HuH-7 (cell line): ENCODE results near the gene FGF12.

ENCODE experiments used
- DNase-seq: peaks from one replicate; pipeline ENCODE4 v3.0.0; 2011; ENCODE audit warnings: low spot score

Gene FGF12

DNA sequence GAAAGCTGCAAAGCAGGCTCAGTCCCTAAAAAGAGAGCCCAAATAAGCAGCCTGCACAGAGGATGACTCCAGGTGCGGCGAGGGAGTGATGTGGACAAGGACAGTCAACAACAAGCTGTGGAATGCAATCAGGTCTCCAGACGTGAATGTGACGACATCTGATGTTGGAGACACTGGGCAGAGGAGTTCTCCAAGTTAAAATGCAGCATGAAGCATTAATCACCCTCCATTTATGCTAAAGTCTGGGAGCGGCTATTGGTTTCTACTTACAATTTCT is 316.7 kb downstream of the FGF12 start:
- no peak for DNase-seq

DNA sequence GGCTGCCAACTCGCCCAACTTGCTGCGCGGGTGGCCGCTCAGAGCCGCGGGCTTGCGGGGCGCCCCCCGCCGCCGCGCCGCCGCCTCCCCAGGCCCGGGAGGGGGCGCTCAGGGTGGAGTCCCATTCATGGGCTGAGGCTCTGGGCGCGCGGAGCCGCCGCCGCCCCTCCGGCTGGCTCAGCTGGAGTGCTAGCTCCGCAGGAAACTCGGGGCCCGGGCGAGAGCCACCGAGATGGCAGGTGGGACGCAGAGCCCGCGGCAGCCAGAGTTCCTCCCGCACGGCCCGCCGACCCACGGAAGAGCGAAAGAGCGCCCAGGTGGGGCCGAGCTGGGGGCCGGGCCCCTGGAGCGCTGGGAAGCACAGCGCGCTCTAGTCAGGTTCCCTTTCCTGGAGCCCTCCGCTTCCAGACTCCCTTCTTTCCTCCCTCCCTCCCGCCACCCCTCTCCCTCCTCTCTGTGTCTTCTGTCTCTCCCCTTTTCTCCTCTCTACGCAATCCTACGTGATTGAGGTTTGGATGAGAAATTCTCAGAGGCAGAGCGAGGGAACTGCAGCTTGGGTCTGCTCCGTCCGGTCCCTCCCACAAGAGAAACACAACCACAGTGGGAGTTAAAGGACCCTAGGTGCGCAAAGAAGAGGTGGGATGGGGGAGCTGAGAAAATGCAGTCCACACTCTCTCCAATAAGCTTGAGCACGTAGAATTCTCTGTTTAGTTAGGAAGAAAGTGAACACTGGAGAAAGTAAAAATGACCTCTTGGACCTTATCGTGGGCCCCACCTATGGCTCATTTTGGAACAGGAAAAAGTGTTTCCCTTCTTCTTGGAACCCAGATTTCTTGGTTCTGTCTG is 317.3 kb downstream of the FGF12 start:
- peak; percentile 59 for DNase-seq

DNA sequence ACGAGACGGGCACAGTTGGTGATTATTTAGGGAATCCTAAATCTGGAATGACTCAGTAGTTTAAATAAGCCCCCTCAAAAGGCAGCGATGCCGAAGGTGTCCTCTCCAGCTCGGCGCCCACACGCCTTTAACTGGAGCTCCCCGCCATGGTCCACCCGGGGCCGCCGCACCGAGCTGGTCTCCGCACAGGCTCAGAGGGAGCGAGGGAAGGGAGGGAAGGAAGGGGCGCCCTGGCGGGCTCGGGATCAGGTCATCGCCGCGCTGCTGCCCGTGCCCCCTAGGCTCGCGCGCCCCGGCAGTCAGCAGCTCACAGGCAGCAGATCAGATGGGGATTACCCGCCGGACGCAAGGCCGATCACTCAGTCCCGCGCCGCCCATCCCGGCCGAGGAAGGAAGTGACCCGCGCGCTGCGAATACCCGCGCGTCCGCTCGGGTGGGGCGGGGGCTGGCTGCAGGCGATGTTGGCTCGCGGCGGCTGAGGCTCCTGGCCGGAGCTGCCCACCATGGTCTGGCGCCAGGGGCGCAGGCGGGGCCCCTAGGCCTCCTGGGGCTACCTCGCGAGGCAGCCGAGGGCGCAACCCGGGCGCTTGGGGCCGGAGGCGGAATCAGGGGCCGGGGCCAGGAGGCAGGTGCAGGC is 318.0 kb downstream of the FGF12 start:
- peak; percentile 70 for DNase-seq

DNA sequence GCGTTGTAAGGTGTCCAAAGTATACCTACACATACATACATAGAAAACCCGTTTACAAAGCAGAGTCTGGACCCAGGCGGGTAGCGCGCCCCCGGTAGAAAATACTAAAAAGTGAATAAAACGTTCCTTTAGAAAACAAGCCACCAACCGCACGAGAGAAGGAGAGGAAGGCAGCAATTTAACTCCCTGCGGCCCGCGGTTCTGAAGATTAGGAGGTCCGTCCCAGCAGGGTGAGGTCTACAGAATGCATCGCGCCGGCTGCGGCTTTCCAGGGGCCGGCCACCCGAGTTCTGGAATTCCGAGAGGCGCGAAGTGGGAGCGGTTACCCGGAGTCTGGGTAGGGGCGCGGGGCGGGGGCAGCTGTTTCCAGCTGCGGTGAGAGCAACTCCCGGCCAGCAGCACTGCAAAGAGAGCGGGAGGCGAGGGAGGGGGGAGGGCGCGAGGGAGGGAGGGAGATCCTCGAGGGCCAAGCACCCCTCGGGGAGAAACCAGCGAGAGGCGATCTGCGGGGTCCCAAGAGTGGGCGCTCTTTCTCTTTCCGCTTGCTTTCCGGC is 318.6 kb downstream of the FGF12 start:
- DNase-seq = peak; percentile 69

DNA sequence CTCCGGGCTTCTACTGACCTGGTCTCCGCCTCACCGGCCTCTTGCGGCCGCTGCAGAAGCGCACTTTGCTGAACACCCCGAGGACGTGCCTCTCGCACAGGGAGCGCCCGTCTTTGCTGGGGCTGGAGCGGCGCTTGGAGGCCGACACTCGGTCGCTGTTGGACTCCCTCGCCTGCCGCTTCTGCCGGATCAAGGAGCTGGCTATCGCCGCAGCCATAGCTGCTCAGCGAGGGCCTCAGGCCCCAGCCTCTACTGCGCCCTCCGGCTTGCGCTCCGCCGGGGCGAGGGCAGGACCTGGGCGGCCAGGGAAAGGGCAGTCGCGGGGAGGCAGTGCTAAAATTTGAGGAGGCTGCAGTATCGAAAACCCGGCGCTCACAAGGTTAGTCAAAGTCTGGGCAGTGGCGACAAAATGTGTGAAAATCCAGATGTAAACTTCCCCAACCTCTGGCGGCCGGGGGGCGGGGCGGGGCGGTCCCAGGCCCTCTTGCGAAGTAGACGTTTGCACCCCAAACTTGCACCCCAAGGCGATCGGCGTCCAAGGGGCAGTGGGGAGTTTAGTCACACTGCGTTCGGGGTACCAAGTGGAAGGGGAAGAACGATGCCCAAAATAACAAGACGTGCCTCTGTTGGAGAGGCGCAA is 319.2 kb downstream of the FGF12 start:
- DNase-seq = peak; percentile 33

DNA sequence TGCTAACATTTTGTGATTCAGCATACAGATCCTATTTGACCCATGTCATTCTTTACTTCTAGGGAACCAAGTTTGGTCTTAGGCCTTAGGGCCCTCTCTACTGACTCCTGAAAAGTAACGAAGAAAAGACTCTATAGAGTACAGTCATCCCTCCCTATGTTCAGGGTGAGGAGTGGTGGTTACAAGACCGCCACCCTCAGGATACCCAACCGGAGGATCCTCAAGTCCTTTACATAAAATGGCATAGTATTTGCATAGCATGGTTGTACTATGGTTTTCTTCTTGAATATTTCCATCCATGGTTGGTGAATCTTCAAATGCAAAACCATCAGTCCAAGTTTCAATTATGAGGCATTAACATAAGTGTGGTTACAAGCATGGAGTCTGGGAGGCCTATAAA is 327.6 kb downstream of the FGF12 start:
- no peak for DNase-seq

DNA sequence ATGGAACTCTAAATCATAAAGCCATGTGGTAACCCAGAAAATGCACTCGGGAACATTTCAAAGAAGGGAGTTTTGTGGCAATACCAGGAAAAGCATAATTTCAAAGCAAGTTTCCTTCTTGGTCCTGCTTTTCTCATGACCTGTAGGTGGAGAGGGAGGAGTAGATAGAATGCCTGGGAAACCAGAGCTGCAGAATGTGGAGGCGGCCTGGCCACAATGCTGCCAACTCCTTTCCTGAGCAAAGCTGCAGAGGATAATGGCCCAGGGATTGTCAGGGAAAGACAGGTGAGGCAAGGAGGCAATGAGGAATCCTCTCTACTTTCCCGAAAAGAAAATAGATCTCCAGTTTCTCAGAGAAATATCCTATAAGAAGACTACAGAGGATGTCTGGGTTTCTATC is 330.3 kb downstream of the FGF12 start:
- DNase-seq = no peak

DNA sequence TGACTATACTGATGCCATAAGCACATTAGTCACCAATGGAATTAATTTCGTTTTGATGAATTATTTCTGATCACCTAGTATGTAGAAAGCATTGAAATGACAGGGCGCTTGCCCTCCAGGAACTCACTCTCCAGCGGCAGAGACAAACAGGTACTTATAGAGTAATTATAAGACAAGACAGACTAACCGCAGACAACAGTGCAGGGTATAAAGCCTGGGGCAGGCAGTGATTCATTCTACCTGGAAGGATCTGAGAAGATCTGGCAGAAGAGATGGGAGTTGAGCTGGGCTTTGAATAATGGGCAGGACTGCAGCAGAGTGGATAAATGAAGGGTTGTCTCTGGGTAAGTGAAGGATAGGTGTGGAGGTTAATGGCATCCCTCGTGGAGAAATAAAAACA is 331.8 kb downstream of the FGF12 start:
- DNase-seq = no peak

DNA sequence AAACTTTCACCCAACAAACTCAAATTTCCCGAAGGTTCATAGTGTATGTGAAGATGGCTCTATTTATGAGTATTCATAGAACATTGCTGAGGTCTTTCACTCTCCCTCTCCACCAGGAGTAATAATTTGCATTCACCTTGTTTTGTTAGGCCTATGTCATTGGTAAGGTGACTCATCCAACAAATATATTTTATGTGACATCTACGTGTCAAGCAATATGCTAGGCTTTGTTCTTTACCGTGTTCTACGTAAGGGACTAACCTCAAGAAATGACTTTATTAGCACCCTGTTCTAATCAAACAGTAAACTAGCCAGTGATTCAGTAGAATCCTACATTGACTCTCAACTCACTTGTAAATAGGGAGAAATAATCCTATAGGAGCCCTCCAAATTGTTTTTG is 334.4 kb downstream of the FGF12 start:
- DNase-seq = no peak

DNA sequence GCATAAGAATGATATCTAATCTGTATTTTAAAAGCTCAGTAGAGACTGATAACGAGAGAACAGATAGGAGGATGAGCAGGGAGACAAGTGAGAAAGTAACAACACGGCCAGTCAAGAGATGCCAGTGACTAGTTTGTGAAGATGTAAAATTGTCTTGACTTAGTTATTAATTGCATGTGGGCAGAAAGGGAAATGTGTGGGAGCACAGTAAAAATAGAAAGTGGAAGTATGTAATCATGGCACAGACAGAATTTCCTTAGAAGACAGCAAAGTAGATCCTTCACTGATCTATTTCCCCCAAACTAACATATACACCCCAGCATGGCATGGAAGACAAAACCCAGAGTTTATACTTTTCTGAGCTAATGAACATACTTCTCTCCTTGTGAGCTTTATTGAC is 344.5 kb downstream of the FGF12 start:
- DNase-seq = no peak

DNA sequence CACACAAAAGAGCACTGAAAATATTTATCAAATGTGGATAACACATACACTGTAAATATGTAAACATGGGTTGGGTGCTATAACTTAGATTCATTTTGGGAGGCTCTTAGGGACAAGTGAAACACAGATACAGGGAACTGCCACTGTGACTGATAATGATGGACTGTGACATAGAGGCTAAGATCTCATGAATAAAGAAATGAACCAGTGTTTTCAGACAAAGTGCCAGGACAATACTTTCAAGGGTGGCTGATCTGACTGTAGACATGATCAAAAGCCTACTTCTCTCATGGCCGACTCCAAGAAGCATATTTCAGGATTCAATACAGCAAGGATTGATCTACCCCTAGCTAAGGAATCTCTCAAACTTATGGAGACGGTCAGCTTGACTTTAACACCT is 353.8 kb downstream of the FGF12 start:
- no peak for DNase-seq

DNA sequence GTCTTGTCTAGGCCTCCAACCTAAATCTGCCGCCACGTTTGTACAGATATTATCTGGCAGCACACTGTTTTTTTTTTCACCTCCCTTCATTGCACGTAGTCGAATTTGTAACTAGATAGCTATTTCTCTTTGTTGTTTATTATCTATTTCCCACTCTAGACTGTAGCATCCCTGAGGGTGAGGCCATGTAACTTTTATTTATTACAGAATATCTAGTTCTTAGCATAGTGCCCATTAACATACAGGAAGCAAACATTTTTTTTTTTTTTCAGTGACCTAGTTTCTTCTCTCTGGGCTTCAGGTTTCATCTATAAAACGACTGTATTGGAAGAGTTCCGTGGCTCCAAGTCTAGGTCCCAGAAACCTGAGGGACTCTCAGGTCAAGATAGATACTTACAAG is 354.3 kb downstream of the FGF12 start:
- DNase-seq = no peak

DNA sequence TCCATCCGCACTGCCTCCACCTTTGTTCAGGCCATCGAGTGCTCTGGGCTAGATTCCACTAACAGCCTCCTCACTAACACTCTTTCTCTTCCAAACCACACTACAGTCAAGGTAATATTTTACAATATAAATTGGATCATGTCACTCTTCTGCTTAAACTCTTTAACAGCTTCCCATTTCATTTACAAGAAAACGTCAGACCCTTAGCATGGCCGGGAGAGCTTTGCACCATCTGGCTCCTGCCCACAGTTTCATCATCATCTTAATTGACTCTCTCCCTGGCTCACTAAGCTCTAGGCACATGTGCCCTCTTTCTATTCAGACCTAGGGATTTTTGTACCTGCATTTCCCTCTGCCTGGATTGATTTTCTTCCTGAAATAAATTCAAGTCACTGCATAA is 354.7 kb downstream of the FGF12 start:
- no peak for DNase-seq

DNA sequence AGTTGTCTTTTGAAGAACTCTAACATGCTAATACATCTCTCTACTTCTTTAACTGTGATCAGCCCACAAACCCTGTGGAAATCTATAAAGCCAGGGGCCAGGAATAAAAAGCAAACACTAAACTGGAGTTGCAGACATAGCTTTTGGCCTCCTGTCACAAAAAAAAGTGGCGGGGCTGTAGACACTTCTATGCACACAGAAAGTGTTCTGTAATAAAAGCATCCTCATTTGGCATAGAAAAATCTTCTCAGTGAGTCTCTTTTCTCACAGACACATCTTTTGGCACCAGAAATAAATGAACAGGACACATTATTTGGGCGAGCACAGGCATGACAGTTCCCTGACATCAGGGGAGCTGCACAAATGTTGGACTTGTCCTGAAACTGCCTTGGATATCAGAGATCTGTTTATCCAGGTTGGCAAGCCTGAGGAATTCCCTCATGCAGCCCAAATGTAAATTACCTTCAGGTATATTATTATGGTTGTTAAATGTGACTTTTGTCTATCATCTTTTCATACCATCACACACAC is 355.4 kb downstream of the FGF12 start:
- no peak for DNase-seq

DNA sequence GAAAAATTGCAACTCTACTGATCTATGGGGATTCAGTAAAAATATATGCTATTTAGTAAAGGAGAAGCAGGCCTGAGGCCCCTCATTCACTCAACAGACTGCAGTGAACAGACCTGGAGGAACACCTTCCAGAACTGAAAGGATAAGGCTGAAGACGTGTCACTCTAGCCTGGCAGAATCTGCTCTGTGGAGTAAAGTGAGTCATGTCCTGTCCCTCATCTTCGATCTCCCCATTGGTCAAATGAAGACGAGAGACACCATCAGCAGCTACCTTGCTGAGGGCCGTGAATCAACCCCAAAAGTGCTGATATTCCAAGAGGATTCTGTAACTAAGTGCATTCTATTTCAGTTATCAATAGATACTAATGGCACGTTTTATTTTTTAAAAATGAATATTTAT is 359.7 kb downstream of the FGF12 start:
- no peak for DNase-seq

DNA sequence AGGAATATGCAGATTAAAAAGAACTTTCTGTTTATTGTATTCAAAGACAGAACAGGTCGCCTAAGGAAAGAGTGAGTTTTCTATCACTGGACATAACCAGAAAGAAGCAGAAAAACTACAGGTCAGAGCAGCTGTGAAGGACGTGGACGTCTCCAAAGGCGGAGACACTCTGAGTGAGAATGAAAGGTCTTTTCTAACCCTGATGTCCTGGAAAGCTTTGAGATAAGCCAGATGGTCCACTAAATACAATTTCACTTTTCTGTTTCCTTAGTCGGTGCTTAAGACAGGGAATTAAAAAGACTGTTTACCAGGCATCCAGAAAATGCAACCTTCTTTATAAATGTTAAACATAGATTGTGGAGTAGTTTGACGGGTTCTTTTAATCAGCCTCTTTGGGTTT is 360.4 kb downstream of the FGF12 start:
- DNase-seq = no peak

DNA sequence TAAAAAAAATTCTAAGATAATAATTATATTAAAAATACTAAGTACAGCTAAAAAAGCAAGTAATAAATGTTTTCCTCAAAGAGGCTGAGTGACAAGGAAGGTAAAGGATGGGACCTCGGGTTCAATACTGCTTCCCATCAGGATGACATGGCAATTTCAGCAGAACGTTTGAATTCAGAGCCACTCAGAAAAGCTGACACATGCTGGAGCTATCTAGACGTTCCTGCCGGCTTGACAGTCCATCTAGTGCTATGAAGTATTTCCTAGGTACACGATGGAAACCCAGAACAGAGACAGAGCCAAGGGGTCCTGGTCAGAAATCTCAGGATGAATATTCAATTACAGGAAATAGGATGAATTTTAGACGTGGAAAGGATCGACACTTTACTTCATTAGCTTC is 361.8 kb downstream of the FGF12 start:
- no peak for DNase-seq

DNA sequence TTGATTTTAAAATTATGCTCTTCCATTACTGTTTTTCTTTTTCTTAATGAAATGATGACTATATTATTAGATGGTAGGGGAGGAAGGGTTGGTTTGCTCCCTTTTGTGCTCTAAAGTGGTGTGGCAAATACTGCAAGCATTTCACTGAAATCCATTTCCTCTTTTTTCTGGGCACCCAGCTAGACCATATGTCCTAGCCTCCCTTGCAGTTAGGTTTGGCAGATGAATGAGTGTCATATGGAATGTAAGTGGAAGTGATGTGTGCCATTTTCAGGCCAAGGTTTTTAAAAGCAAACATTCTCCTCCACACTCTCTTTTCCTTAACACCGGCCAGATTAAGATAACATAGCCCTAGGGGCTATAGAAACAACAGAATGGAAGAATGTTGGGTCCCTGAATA is 363.0 kb downstream of the FGF12 start:
- DNase-seq = no peak

DNA sequence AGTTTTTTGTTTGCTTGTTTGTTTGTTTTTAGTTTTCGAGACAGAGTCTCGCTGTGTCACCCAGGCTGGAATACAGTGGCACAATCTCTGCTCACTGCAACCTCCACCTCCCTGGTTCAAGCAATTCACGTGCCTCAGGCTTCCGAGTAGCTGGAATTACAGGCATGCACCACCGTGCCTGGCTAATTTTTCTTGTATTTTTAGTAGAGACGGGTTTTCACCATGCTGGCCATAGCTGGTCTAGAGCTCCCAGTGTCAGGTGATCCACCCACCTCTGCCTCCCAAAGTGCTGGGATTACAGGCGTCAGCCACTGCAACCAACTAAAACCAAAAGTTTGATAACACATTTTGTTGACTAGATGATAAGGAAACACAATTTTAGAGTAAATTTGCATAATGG is 372.7 kb downstream of the FGF12 start:
- no peak for DNase-seq

DNA sequence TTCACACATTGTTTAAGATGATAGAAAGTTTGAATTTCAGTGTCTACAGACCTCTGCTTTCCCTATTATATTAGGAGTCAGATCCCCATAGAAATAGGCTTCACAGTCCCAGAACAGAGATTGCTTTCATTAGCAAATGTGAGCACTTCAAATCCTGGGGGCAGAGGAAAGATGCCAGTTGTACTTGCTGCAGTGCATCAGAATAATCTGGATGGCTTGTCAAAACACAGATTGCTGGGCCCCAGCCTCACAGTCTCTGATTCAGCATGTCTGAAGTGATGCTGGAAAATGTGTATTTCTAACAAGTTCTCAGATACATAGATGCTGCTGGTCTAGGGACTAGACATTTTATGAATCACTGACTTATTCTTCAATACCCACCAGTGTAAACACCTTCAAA is 375.2 kb downstream of the FGF12 start:
- no peak for DNase-seq

DNA sequence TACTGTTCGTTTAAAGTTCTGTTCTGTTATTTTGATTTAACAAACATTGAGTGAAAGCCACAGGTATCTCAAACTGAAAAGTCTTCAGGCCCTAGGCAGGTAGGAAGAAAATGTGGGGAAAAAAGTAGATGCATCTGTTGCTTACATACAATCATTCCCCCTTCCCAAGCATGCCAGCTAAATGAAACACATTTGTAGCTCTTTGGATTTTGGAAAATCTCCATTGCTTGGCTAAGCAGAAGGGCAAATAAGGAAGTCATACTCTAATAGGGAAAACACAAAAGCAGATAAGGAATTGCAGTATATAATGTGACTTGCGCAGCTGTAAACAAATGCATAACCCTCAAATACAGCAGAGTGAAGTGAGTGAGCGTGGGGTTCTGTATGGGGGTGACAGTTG is 375.9 kb downstream of the FGF12 start:
- no peak for DNase-seq

DNA sequence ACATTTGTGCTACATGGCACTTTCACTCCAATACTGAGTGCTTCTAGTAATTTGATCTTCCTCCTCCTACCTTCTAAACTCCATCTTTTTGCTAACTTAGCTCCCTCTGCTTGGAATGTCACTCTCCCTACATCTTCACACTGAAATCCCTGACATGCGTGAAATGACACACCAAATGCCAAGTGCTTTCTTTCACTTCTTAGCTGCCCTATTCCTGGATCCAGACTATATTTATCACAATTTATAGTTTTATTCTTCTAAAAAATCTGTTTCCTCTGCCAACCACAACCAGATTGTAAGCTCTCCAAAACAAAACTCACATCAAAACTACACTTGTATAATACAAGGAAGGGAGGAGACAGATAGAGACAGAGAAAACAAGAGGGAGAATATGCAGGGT is 387.3 kb downstream of the FGF12 start:
- DNase-seq = no peak

DNA sequence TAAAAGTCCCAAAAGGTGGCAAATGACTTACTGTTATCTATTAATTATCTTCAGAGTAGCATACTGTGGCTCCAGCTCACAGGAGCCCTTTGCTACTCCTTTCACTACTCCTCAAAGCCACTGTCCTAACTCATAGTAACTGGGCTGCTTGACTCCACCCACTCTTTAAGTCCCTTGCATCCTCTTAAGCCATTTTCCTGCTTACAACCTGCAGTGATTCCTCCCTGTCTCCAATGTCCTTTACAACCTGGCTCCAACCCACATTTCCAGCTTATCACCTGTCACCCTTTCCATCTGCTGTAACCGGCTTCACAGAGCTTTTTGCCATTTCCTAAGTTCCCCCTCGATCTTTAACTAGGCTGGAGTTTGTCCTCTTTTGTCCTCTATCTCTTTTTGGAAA is 388.1 kb downstream of the FGF12 start:
- no peak for DNase-seq
